H4 (cell line): ENCODE results near the gene MRC1. TPM values are rescaled to one million over a fixed set of nuclear protein-coding genes. Genes with fewer than 3 reads are reported as not detected.

Experiments used
- DNase-seq: peaks from one replicate; pipeline ENCODE4 v3.0.0-alpha.2; 2015; ENCODE audit warnings: low spot score
- total RNA-seq: library from RNA; depleted of rRNA; stranded (reverse); fragments of >200 nt; shearing (Covaris generic); gene quantifications from 2 replicates; pipeline ENCODE4 v1.2.3, GENCODE V29; 2014; rRNA removed

The MRC1 gene
- not detected in 2 replicates for total RNA-seq

DNA sequence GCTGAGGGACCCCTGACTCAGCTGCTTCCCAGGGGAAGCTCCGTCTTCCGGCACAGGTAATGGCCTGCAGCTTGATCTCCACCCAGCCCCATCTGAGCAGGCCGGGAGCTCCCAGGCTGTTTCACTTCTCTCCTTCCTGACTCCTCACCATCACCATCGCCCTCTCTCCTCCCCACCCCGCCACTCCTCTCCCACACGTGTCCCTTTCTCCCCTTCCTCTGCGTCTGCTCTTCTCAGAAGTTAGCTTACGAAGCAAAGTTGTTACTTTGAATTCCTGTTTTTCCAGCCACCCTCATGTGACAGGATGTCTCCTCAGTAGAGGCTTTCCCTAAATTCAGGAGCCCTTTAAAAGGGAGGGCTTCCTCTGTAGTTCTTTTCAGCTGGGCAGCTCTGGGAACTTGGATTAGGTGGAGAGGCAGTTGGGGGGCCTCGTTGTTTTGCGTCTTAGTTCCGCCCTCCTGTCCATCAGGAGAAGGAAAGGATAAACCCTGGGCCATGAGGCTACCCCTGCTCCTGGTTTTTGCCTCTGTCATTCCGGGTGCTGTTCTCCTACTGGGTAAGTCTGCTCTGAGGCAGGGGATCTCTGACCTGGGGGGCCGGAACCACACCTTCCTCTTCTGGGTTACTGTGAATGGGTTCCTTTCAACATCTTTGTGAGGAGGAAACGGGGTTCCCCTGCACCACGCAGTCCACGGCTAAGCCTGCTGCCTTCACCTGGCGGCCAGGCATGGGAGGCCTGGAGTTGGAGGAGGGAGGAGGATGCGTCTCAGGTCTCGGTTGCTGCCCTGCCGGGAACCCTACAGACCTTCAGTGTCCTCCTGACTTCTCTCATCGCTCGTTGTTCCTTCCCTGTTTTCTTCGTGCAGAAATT is at the start of gene MRC1:
Gene MRC1, plus strand, starts transcription at position 378 of the 871 bp plus-strand sequence. Its CDS starts 118 bp downstream, at position 496.
- no peak for DNase-seq

GRCh38 chr10:17764142-17764541 is 45.0 kb upstream of the MRC1 start:
- DNase-seq: no peak

GRCh38 chr10:17765602-17766001 is 43.5 kb upstream of the MRC1 start:
- DNase-seq: no peak

- no peak for DNase-seq
These were observed 42.4 kb upstream of the MRC1 start for GRCh38 chr10:17766731-17767130.

DNA sequence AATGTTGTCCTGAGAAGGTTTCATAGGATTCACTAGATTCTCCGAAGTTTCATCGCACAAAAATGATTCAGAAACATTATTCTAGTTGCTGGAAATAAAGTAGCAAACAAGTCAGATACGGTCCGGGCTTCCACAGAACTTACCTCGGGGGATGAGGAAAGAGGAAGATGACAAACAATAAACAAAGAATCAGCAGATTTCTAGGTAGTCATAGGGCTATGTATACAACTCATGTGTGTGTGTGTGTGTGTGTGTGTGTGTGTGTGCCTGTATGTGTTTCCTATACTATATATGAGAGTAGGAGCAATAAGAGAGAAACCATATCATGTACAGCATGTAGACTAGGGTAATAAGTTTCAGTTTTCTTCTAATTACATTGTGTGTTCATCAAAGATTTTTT is 40.7 kb upstream of the MRC1 start:
- no peak for DNase-seq

- no peak for DNase-seq
These were observed 40.2 kb upstream of the MRC1 start for GRCh38 chr10:17768957-17769356.

DNA sequence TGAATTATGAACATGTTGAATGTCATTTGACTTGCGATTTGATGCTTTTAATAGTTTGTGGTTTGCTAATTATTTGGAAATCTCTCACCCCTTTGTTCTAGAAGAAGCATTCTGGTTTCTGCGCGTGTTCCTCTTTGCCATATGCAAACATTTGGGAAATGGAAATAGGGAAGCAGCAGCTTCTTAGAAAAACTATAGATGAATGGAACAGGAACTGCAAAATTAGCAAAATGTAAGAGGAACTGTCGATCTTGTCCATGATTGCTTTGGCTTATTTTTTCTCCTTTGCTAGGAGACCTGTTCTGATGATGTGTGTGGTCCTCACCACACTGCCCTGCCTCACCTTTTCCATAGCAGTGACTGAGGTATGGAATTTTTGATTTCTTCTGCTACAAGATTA is 38.1 kb upstream of the MRC1 start:
- no peak for DNase-seq

- no peak for DNase-seq
These were observed 29.4 kb upstream of the MRC1 start for GRCh38 chr10:17779784-17780183.

DNA sequence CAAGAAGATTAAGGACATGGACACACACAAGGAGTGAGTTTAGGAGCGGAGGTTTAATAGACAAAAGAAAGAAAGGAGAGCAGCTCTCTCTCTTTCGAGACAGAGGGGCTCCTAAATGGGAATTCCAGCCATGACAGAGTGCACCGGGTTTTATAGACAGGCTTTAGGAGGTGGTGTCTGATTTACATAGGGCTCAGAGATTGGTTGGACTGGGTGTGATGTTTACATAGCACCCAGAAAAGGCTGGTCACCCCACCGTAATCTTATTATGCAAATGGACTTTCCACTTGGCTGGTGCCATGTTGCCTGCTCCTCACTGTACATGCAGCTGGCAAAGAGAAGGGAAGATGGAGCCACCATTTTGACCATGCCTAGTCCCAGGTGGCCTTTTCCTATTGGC is 28.4 kb upstream of the MRC1 start:
- DNase-seq: no peak

- no peak for DNase-seq
These were observed 27.3 kb upstream of the MRC1 start for GRCh38 chr10:17781856-17782255.

GRCh38 chr10:17782921-17783665 is 26.1 kb upstream of the MRC1 start:
- peak; percentile 63 for DNase-seq

DNA sequence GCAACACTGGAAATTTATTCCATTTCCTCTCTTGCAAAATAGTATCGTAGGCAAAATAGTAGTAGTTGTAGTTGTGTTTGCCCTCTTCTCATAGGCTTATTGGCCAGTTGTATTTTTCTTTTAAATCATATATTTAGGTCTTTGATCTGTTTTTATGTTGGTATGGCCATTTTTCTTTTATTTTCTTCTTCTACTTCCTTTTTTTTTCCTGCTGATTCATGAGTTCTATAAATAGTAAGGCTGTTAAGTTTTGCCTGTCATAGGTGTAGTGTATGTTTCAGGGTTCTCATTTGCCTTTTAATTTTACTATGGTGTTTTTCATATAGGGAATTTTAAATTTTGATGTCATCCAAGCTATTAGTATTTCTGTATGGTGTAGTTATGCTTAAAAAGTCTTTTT is 25.4 kb upstream of the MRC1 start:
- no peak for DNase-seq

DNA sequence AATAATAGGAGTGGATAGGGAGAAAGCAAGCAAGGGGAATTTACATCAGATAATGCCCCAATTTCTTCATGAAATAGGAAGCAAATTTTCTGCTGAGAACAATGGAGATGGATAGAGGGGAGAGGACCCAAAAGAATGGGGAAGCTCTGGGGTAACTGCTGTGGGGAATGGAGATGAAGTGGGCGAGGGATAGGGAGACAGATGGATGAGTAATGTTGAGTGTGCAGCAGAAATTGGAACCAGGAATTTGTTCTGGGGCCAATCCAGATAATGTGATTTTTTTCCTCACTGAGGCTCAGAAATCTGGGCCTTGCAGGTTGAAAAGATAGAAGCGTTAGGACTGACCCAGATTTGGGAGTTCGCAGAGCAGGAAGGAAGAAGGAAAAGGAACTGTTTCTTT is 24.5 kb upstream of the MRC1 start:
- no peak for DNase-seq

DNA sequence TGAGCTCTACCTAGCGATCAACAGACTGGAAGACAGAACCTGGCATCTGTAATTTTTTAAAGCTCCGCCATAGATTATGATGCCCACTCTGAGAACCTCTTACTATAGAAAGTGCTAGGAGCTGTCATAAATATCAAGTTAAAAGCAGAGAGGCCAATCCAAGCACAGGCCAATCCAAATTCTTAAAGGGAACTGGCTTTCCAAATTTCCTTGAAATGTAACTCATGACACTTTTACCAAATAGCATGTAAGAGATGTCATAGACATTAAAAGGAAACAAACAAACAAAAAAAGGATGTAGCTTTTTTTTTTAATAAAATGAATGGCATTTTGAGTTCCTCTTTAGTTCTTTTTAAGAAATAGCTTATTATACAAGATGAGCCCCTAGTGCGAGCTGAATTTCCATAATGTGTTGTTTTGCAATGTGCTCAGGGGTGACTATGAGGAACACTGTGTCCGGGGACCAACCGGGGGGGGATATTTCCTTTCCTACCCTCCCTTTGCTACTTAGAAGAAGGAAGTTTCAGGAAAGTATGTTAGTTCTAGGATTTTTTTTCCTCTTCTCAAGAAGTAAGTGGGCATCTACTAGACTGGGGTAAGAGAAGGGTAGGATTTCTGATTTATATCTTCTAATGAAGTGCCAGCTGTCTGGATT is 23.7 kb upstream of the MRC1 start:
- no peak for DNase-seq

GRCh38 chr10:17787087-17787961 is 21.8 kb upstream of the MRC1 start:
- DNase-seq: peak; percentile 88

- no peak for DNase-seq
These were observed 20.5 kb upstream of the MRC1 start for GRCh38 chr10:17788646-17789045.

- no peak for DNase-seq
These were observed 19.8 kb upstream of the MRC1 start for GRCh38 chr10:17789396-17789795.

DNA sequence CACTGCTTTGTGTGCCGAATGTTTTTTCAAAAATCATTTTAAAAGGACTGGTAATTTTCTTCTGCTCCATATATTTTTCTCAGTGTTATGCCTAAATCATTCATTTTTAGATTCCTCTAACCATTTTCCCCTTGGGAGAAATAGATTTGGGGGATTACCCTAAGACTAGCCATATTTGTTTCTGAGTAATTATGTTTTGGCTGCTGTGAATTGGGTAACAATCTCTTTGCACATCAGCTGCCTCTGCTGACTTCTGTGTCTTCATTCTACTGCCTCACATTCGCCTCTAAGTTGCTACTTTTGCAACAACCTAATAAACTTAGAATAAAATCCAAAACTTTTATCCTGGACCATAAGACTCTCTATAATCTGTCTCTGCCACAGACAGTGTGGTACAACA is 18.5 kb upstream of the MRC1 start:
- DNase-seq: no peak

GRCh38 chr10:17792991-17793390 is 16.2 kb upstream of the MRC1 start:
- no peak for DNase-seq

DNA sequence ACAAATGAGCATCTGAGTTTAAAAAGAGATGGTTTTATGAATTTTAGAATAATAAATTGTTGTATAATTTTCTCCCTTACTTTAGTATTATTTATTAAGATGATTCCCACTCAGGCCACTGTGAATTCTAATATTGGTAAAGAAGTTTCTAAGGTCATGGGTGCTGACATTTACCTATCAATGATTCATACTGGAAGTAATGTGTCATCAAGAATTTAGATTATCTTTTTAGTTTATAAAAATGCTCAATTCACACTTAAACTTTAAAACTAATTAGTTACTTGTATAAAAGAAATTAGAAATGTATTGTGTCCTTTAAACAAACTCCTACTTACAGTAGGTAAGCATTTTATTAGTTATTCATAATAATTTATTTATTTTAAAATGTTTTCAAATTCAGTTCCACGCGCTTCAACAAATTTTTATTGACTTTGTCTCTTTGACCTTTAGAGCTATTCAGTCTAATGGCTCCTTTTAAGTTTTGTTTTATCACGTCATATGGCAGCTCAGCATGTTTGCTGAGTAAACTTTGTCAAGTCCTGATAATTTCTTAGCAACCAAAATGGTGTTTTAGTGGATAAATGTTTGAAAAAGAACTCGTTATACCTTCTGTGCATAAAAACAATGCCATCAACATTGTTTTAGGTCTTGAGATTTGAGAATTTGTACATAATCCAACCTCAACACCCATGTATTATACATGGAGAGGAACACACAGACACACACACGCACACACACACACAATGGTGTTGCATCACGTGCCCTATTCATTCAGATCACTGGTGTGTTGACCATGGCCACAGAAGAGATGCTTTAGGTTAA is 15.1 kb upstream of the MRC1 start:
- no peak for DNase-seq

- DNase-seq: no peak
These were observed 14.1 kb upstream of the MRC1 start for GRCh38 chr10:17795083-17795482.
